ENCODE measurements around the gene CROCC2. TPM values are rescaled to one million over a fixed set of nuclear protein-coding genes. Genes with fewer than 3 reads are reported as not detected.
A peak's percentile ranks its signal among the peaks of the same experiment; 100 is the strongest.

Gene CROCC2
- total RNA-seq, 1 donor from 2014 or later: not detected

GRCh38 chr2:240988571-240989271, 82.6 kb downstream of the CROCC2 start:
- DNase-seq (ENCODE audit: low read depth): no peak
- Histone ChIP-seq H3K4me3 (ENCODE audit: low read depth, low read length) (no peak overlapping the region), H3K36me3 (ENCODE audit: control insufficient read depth, insufficient read depth, low read length) (no peaks in the 10 kb centered on the region), H3K27me3 (ENCODE audit: control insufficient read depth, insufficient read depth, low read length) (peaks cover 4% of the 10 kb centered on the region)
- TF ChIP-seq CTCF (IDR thresholded peaks at IDR 0.05; ENCODE audit: insufficient read depth, low read length, poor library complexity, severe bottlenecking): no peak

- DNase-seq (ENCODE audit: low read depth): no peak
- Histone ChIP-seq H3K4me3 (ENCODE audit: low read depth, low read length) (no peak overlapping the region), H3K27me3 (ENCODE audit: control insufficient read depth, insufficient read depth, low read length) (no peaks in the 10 kb centered on the region), H3K36me3 (ENCODE audit: control insufficient read depth, insufficient read depth, low read length) (no peaks in the 10 kb centered on the region)
- peak; percentile 18 for TF ChIP-seq CTCF (IDR thresholded peaks at IDR 0.05; ENCODE audit: insufficient read depth, low read length, poor library complexity, severe bottlenecking)
These were observed 83.5 kb downstream of the CROCC2 start for GRCh38 chr2:240989451-240990265.

GRCh38 chr2:240990266-240990529, 84.1 kb downstream of the CROCC2 start:
- no peak for TF ChIP-seq CTCF (IDR thresholded peaks at IDR 0.05; ENCODE audit: insufficient read depth, low read length, poor library complexity, severe bottlenecking)
- no peak for DNase-seq (ENCODE audit: low read depth)
- Histone ChIP-seq H3K4me3 (ENCODE audit: low read depth, low read length) (no peak overlapping the region), H3K27me3 (ENCODE audit: control insufficient read depth, insufficient read depth, low read length) (no peaks in the 10 kb centered on the region), H3K36me3 (ENCODE audit: control insufficient read depth, insufficient read depth, low read length) (no peaks in the 10 kb centered on the region)

- DNase-seq (ENCODE audit: low read depth): no peak
- Histone ChIP-seq H3K27me3 (ENCODE audit: control insufficient read depth, insufficient read depth, low read length) (no peaks in the 10 kb centered on the region), H3K36me3 (ENCODE audit: control insufficient read depth, insufficient read depth, low read length) (no peaks in the 10 kb centered on the region), H3K4me3 (ENCODE audit: low read depth, low read length) (no peak overlapping the region)
- no peak for TF ChIP-seq CTCF (IDR thresholded peaks at IDR 0.05; ENCODE audit: insufficient read depth, low read length, poor library complexity, severe bottlenecking)
These were observed 84.7 kb downstream of the CROCC2 start for GRCh38 chr2:240990726-240991377.

- H3K36me3 ChIP-seq (ENCODE audit: control insufficient read depth, insufficient read depth, low read length): no peaks in the 10 kb centered on the region
- peak; percentile 98 for DNase-seq (ENCODE audit: low read depth)
- no peak overlapping the region for H3K4me3 ChIP-seq (ENCODE audit: low read depth, low read length)
- H3K27me3 ChIP-seq (ENCODE audit: control insufficient read depth, insufficient read depth, low read length): no peaks in the 10 kb centered on the region
- TF ChIP-seq CTCF (IDR thresholded peaks at IDR 0.05; ENCODE audit: insufficient read depth, low read length, poor library complexity, severe bottlenecking): no peak
These were observed 85.5 kb downstream of the CROCC2 start for GRCh38 chr2:240991378-240992263.
